Rectal smooth muscle tissue (tissue), 1 donor: ENCODE results near the gene SPTLC1.
"Not testable (repeated sequence)": the region's sequence is repeated elsewhere in the genome, so short reads cannot be mapped to it uniquely, and the experiment has no call there.

ENCODE experiments used
- H3K27ac ChIP-seq: one replicate; pipeline ENCODE4 v1.7.0; 2013; ENCODE audit warnings: low read depth, low read length, inconsistent platforms
- H3K27me3 ChIP-seq: one replicate; pipeline ENCODE4 v1.7.0; 2013; ENCODE audit warnings: low read length; ENCODE audit not compliant: control insufficient read depth, insufficient read depth
- H3K36me3 ChIP-seq: one replicate; pipeline ENCODE4 v1.7.0; 2013; ENCODE audit warnings: low read length; ENCODE audit not compliant: control insufficient read depth, insufficient read depth
- H3K4me1 ChIP-seq: one replicate; pipeline ENCODE4 v1.7.0; 2013; ENCODE audit warnings: low read length; ENCODE audit not compliant: control insufficient read depth, insufficient read depth
- H3K4me3 ChIP-seq: one replicate; pipeline ENCODE4 v1.7.0; 2013; ENCODE audit warnings: low read length
- H3K9ac ChIP-seq: one replicate; pipeline ENCODE4 v1.7.0; 2013; ENCODE audit warnings: low read length

Gene SPTLC1

DNA sequence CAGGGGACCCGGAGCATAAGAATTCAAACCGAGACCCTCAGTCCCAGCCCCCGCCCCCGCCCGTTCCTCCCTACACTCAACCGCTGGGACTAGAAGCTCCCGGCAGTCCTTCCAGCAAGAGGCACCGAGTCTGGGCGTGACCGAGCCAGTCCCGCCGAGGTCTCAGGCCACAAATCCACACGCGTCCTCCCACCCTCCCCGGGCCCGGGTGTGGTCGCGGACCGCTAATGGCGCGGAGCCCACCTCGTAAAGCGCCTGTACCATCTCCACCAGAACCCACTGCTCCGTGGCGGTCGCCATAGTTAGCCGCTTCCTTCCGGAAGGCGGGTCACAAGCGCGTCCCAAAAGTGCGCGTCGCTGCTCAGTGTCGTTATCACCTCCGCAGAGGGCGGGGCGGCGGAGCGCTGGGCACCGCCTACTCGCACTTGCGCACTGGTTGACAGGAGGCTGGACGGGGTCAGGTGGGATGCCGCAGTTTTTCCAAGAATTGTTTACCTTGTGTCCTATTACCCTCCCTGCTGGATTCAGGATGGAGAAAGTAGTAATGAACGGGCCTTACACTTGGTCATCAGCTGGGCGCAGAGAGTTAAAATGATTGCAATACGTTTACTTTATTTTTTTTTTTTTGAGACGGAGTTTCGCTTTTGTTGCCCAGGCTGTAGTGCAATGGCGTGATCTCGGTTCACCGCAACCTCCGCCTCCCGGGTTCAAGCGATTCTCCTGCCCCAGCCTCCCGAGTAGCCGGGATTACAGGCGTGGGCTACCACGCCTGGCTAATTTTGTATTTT, at the start of gene SPTLC1:
Gene SPTLC1 (minus strand): TSS at position 343 of the 788 bp plus-strand sequence. CDS start 43 bp downstream, at position 300.
- Histone ChIP-seq H3K36me3 (peaks cover 2% of the 10 kb centered on the region), H3K4me1 (peaks cover 2% of the 10 kb centered on the region), H3K4me3 (peak within 1 kb of the TSS; percentile 91), H3K27me3 (no peaks in the 10 kb centered on the region), H3K27ac (peak within 1 kb of the TSS; percentile 90), H3K9ac (peak within 1 kb of the TSS; percentile 53)

GRCh38 chr9:92164975-92165374, 49.8 kb upstream of the SPTLC1 start:
- Histone ChIP-seq H3K4me1 (no peaks in the 10 kb centered on the region), H3K27me3 (no peaks in the 10 kb centered on the region), H3K9ac (no peak overlapping the region), H3K4me3 (no peak overlapping the region), H3K36me3 (no peaks in the 10 kb centered on the region), H3K27ac (no peak overlapping the region)

DNA sequence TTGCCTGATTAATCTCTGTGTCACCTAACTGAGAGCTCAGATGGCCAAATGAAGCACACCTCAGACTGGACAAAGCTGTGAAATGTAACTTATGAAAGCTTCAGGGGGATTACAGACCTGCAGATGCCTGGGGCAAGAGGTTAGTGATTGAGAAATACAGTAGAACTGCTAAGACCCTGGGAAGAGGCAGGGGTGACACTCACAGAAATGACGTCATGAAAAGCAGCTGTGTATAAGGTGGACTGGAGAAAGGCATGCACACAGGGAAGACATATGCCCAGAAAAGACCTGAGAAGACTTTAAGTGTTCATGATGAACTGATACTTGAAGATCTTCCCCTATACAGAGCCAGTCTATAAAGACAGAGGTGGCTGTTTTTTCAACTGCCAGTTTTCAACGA, 49.3 kb upstream of the SPTLC1 start:
- Histone ChIP-seq H3K4me3 (no peak overlapping the region), H3K27me3 (no peaks in the 10 kb centered on the region)

GRCh38 chr9:92163276-92163675, 48.1 kb upstream of the SPTLC1 start:
- no peaks in the 10 kb centered on the region for H3K27me3 ChIP-seq
- H3K36me3 ChIP-seq: no peaks in the 10 kb centered on the region
- no peaks in the 10 kb centered on the region for H3K4me1 ChIP-seq
- H3K4me3 ChIP-seq: no peak overlapping the region
- no peak overlapping the region for H3K27ac ChIP-seq
- H3K9ac ChIP-seq: no peak overlapping the region

More for the DNA sequence above, 49.3 kb upstream of the SPTLC1 start:
- Histone ChIP-seq H3K4me1 (no peaks in the 10 kb centered on the region), H3K9ac (no peak overlapping the region), H3K27ac (no peak overlapping the region), H3K36me3 (no peaks in the 10 kb centered on the region)

GRCh38 chr9:92160786-92161185, 45.6 kb upstream of the SPTLC1 start:
- Histone ChIP-seq H3K27me3 (no peaks in the 10 kb centered on the region), H3K9ac (no peak overlapping the region), H3K36me3 (no peaks in the 10 kb centered on the region), H3K4me1 (no peaks in the 10 kb centered on the region), H3K27ac (no peak overlapping the region), H3K4me3 (no peak overlapping the region)

GRCh38 chr9:92159058-92159457, 43.8 kb upstream of the SPTLC1 start:
- H3K4me3 ChIP-seq: no peak overlapping the region
- H3K27me3 ChIP-seq: no peaks in the 10 kb centered on the region
- peaks cover under 1% of the 10 kb centered on the region for H3K4me1 ChIP-seq
- H3K36me3 ChIP-seq: no peaks in the 10 kb centered on the region
- H3K27ac ChIP-seq: no peak overlapping the region
- no peak overlapping the region for H3K9ac ChIP-seq

GRCh38 chr9:92158097-92158601, 42.9 kb upstream of the SPTLC1 start:
- no peak overlapping the region for H3K9ac ChIP-seq
- no peaks in the 10 kb centered on the region for H3K36me3 ChIP-seq
- H3K4me1 ChIP-seq: peaks cover 7% of the 10 kb centered on the region
- H3K27me3 ChIP-seq: no peaks in the 10 kb centered on the region
- no peak overlapping the region for H3K27ac ChIP-seq
- H3K4me3 ChIP-seq: no peak overlapping the region

DNA sequence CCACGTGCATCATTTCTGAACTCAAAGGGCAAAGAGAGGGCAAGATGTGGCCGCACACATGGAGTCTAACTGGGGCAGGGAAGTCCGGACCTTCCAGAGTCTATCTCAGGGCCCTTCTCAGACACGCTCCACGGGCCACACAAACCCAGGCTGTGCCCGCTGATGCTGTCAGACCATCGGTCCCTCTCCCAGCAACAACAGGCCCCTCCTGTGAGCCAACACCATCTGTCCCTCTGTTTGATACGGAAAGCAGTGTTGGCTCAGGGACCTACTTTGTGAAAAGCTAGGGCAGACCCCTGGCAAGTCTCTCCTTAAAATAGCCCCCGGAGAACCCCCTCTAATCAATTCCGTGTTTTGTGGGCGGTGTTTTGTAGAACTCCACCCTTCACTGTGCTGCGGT, 40.5 kb upstream of the SPTLC1 start:
- not testable (repeated sequence) for H3K4me3 ChIP-seq, H3K27me3 ChIP-seq, H3K36me3 ChIP-seq, H3K27ac ChIP-seq, H3K9ac ChIP-seq
- H3K4me1 ChIP-seq: peaks cover 15% of the 10 kb centered on the region

- Histone ChIP-seq H3K9ac (no peak overlapping the region), H3K36me3 (no peaks in the 10 kb centered on the region), H3K27ac (no peak overlapping the region), H3K4me3 (no peak overlapping the region), H3K4me1 (peaks cover 15% of the 10 kb centered on the region), H3K27me3 (no peaks in the 10 kb centered on the region)
Measured at GRCh38 chr9:92155221-92155620, 40.0 kb upstream of the SPTLC1 start.

GRCh38 chr9:92153466-92154415, 38.5 kb upstream of the SPTLC1 start:
- H3K4me1 ChIP-seq: peaks cover 15% of the 10 kb centered on the region
- H3K27ac ChIP-seq: peak overlapping the region; percentile 70
- not testable (repeated sequence) for H3K36me3 ChIP-seq, H3K9ac ChIP-seq, H3K27me3 ChIP-seq, H3K4me3 ChIP-seq

DNA sequence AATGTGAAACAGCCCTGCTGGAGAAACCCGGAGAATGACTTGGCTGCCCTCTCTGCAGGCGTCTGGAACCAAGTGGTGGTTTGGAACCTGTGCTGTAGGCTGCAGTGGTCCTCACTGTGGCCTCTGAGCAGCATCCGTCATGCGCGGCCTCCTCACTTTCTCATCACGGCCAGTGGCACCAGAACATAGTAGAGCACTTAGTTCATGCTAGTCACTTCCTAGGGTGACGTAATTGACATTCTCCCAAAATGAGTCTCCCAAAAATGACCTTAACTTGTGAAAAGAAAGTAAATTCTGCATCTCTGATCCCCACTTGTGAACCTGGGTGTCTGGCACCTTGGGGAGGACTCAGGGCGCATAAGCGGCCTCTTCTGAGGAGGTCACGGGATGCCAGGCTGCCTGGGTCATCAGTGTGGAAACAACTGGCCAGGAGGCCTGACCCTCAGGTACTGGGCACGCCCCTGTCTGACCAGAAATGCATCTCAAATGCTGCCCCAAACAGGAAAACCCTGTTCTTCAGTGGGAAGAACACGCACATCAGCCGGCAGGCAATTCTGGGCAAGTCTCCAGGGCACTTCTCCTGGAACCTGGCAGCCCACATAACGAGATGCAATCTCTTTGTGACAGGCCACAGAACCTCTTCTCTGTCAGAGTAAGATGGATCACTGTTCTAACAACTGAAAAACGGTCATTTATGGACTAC, 36.6 kb upstream of the SPTLC1 start:
- Histone ChIP-seq H3K27ac (peak overlapping the region; percentile 71), H3K27me3 (no peaks in the 10 kb centered on the region), H3K9ac (no peak overlapping the region), H3K4me1 (peaks cover 22% of the 10 kb centered on the region), H3K4me3 (no peak overlapping the region), H3K36me3 (no peaks in the 10 kb centered on the region)
